ENCODE measurements around the gene MMP3.

DNA sequence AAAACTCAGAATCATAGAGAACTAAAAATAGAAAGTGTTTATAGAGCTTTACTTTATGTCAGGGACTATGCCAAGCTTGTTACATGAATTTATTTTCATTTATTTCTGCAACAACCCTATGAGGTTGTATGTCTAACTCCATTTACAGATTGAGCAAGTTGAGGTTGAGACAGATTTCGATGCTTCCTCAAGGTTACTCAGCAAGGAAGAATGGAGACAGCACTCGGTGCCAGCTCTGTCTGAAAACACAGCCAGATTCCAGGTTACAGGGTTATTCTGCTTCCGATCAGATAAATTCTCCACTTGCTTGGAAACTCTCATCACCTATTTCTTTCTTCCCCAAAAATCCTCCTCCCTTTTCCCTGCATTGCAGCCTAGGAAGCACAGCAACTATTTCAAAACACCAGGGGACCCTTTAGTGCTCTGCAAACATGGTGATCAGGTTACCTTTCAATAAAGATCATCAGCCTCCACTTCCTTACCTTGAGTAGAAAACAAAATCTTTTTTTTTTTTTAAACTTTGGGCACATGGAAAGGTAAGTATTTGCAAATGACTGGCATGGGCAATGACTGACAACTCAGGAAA, 7.0 kb downstream of the MMP3 start:
- TF ChIP-seq, protein P1, sequence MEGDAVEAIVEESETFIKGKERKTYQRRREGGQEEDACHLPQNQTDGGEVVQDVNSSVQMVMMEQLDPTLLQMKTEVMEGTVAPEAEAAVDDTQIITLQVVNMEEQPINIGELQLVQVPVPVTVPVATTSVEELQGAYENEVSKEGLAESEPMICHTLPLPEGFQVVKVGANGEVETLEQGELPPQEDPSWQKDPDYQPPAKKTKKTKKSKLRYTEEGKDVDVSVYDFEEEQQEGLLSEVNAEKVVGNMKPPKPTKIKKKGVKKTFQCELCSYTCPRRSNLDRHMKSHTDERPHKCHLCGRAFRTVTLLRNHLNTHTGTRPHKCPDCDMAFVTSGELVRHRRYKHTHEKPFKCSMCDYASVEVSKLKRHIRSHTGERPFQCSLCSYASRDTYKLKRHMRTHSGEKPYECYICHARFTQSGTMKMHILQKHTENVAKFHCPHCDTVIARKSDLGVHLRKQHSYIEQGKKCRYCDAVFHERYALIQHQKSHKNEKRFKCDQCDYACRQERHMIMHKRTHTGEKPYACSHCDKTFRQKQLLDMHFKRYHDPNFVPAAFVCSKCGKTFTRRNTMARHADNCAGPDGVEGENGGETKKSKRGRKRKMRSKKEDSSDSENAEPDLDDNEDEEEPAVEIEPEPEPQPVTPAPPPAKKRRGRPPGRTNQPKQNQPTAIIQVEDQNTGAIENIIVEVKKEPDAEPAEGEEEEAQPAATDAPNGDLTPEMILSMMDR (IDR thresholded peaks at IDR 0.05): no peak
- no peak for TF ChIP-seq POLR2A (IDR thresholded peaks at IDR 0.05)
